ENCODE measurements around the gene BLACAT1. TPM values are rescaled to one million over a fixed set of nuclear protein-coding genes. Genes with fewer than 3 reads are reported as not detected.

BLACAT1 gene
- total RNA-seq, 1 donor, result not detected

GRCh38 chr1:205477759-205478247 lies 22.0 kb upstream of the BLACAT1 start:
- H3K4me3 ChIP-seq (ENCODE audit: insufficient read depth, low read length), result no peak overlapping the region
- no peak overlapping the region for H3K4me2 ChIP-seq (ENCODE audit: insufficient read depth, low read length)
- TF ChIP-seq, protein P1, sequence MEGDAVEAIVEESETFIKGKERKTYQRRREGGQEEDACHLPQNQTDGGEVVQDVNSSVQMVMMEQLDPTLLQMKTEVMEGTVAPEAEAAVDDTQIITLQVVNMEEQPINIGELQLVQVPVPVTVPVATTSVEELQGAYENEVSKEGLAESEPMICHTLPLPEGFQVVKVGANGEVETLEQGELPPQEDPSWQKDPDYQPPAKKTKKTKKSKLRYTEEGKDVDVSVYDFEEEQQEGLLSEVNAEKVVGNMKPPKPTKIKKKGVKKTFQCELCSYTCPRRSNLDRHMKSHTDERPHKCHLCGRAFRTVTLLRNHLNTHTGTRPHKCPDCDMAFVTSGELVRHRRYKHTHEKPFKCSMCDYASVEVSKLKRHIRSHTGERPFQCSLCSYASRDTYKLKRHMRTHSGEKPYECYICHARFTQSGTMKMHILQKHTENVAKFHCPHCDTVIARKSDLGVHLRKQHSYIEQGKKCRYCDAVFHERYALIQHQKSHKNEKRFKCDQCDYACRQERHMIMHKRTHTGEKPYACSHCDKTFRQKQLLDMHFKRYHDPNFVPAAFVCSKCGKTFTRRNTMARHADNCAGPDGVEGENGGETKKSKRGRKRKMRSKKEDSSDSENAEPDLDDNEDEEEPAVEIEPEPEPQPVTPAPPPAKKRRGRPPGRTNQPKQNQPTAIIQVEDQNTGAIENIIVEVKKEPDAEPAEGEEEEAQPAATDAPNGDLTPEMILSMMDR (IDR thresholded peaks at IDR 0.05; ENCODE audit: extremely low read depth, low read depth, low read length), result no peak
- no peak overlapping the region for H2AFZ ChIP-seq (ENCODE audit: low read length)
- H3K27ac ChIP-seq (ENCODE audit: low read depth, low read length), result no peak overlapping the region
- H3K4me1 ChIP-seq (ENCODE audit: insufficient read depth, low read length), result peaks cover 8% of the 10 kb centered on the region
- DNase-seq (ENCODE audit: insufficient read length, low spot score, missing footprints), result peak; percentile 85
- H3K27me3 ChIP-seq (ENCODE audit: insufficient read depth, low read length), result peaks cover 29% of the 10 kb centered on the region
- H3K9me3 ChIP-seq (ENCODE audit: low read depth, low read length), result no peaks in the 10 kb centered on the region
- no peaks in the 10 kb centered on the region for H4K20me1 ChIP-seq (ENCODE audit: insufficient read depth, low read length)
- H3K79me2 ChIP-seq (ENCODE audit: insufficient read depth, low read length), result no peaks in the 10 kb centered on the region
- H3K36me3 ChIP-seq (ENCODE audit: insufficient read depth, low read length), result no peaks in the 10 kb centered on the region

DNA sequence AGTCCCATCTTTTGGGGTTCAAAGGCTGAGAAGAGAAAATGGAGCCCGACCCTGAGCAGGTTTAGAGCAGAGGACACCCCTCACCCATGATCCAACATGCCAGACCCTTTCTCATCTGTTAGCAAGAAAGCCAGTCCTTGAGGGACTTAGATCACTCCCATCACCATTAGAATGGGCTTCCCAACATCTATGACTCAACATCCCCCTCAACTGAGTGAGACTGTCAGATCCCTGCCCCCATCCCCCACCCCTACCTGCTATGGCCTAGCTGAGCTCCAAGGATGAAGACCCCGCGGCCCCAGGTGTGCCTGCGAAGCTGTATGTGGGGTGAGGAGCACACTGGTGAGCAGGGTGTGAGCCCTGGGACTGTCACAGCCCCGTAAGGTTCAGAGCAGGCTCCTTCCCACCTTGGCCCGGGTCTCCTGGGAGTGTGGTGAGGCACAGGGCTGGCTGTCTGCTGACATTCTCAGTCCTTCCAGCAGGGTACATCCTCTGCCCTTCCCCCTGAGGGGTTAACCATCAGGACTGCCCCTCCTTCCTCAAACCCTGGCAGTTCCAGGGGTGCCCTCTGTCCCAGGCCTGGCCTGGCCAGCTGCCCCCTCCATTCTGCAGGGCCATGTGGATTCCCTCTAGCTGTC lies 21.4 kb upstream of the BLACAT1 start:
- Histone ChIP-seq H3K27ac (ENCODE audit: low read depth, low read length) (no peak overlapping the region), H3K79me2 (ENCODE audit: insufficient read depth, low read length) (no peaks in the 10 kb centered on the region), H3K4me2 (ENCODE audit: insufficient read depth, low read length) (no peak overlapping the region), H2AFZ (ENCODE audit: low read length) (no peak overlapping the region), H3K9me3 (ENCODE audit: low read depth, low read length) (no peaks in the 10 kb centered on the region), H3K36me3 (ENCODE audit: insufficient read depth, low read length) (no peaks in the 10 kb centered on the region), H3K4me3 (ENCODE audit: insufficient read depth, low read length) (no peak overlapping the region), H3K27me3 (ENCODE audit: insufficient read depth, low read length) (peaks cover 29% of the 10 kb centered on the region), H3K4me1 (ENCODE audit: insufficient read depth, low read length) (peaks cover 8% of the 10 kb centered on the region), H4K20me1 (ENCODE audit: insufficient read depth, low read length) (no peaks in the 10 kb centered on the region)
- DNase-seq (ENCODE audit: insufficient read length, low spot score, missing footprints), result peak; percentile 41
- TF ChIP-seq, protein P1 (IDR thresholded peaks at IDR 0.05; ENCODE audit: extremely low read depth, low read depth, low read length), result no peak

GRCh38 chr1:205476648-205477047 lies 20.8 kb upstream of the BLACAT1 start:
- Histone ChIP-seq H3K4me3 (ENCODE audit: insufficient read depth, low read length) (no peak overlapping the region), H4K20me1 (ENCODE audit: insufficient read depth, low read length) (no peaks in the 10 kb centered on the region), H3K27me3 (ENCODE audit: insufficient read depth, low read length) (peaks cover 23% of the 10 kb centered on the region), H2AFZ (ENCODE audit: low read length) (no peak overlapping the region), H3K9me3 (ENCODE audit: low read depth, low read length) (no peaks in the 10 kb centered on the region), H3K4me1 (ENCODE audit: insufficient read depth, low read length) (peaks cover 8% of the 10 kb centered on the region), H3K79me2 (ENCODE audit: insufficient read depth, low read length) (no peaks in the 10 kb centered on the region), H3K36me3 (ENCODE audit: insufficient read depth, low read length) (no peaks in the 10 kb centered on the region), H3K27ac (ENCODE audit: low read depth, low read length) (no peak overlapping the region), H3K4me2 (ENCODE audit: insufficient read depth, low read length) (no peak overlapping the region)
- TF ChIP-seq, protein P1 (IDR thresholded peaks at IDR 0.05; ENCODE audit: extremely low read depth, low read depth, low read length), result no peak
- DNase-seq (ENCODE audit: insufficient read length, low spot score, missing footprints), result peak; percentile 41

DNA sequence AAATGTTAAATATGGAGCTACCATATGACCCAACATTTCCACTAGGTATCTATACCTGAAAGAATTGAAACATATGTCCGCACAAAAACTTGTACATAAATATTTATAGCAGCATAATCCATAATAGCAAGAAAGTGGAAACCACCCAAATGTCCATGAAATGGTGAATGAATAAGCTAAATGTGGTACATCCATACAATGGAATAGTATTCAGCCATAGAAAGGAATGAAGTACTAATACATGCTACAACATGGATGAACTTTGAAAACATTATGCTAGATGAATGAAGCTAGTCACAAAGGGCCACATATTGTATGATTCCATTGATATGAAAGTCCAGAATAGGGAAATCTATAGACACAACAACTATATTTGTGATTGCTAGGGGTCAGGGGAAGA lies 20.0 kb upstream of the BLACAT1 start:
- Histone ChIP-seq H3K79me2 (ENCODE audit: insufficient read depth, low read length) (no peaks in the 10 kb centered on the region), H3K4me1 (ENCODE audit: insufficient read depth, low read length) (peaks cover 8% of the 10 kb centered on the region), H3K27me3 (ENCODE audit: insufficient read depth, low read length) (peaks cover 16% of the 10 kb centered on the region), H3K4me2 (ENCODE audit: insufficient read depth, low read length) (no peak overlapping the region), H3K36me3 (ENCODE audit: insufficient read depth, low read length) (no peaks in the 10 kb centered on the region), H4K20me1 (ENCODE audit: insufficient read depth, low read length) (no peaks in the 10 kb centered on the region), H2AFZ (ENCODE audit: low read length) (no peak overlapping the region), H3K9me3 (ENCODE audit: low read depth, low read length) (no peaks in the 10 kb centered on the region), H3K4me3 (ENCODE audit: insufficient read depth, low read length) (no peak overlapping the region), H3K27ac (ENCODE audit: low read depth, low read length) (no peak overlapping the region)
- DNase-seq (ENCODE audit: insufficient read length, low spot score, missing footprints), result no peak
- TF ChIP-seq, protein P1 (IDR thresholded peaks at IDR 0.05; ENCODE audit: extremely low read depth, low read depth, low read length), result no peak

Measured in osteoblast (primary cell).